IMR-90 (cell line): ENCODE data around the gene SDK1. TPM values are rescaled to one million over a fixed set of nuclear protein-coding genes. Genes with fewer than 3 reads are reported as not detected.

Source experiments
- ATAC-seq: fragments of 200-7000 bp; cut with Tn5 transposase; 2 replicates; pipeline ENCODE4 v1.9.1; 2020; ENCODE audit warnings: low read depth, mild to moderate bottlenecking, moderate library complexity
- BruUV-seq: library from RNA; stranded (reverse); fragments of 400-500 nt; replicated peaks from 2 replicates; lab custom pipeline; 2021; lab: Mats Ljungman, UMichigan
- CTCF ChIA-PET: fragments of 300-600 bp; formaldehyde crosslinking; extraction: SDS; loops from one replicate; lab custom pipeline; 2021; ENCODE audit warnings: antibody characterized with exemption; lab: Yijun Ruan, JAX
- POLR2A ChIA-PET: fragments of 300-600 bp; sonication (Branson Sonifier 250); formaldehyde crosslinking; loops from one replicate; lab custom pipeline; 2022; ENCODE audit warnings: antibody characterized with exemption; ENCODE audit not compliant: unreplicated experiment; lab: Charles Lee
- DNase-seq: peaks from one replicate; pipeline ENCODE4 v3.0.0; 2013
- H2AFZ ChIP-seq: replicated peaks from 2 replicates; pipeline ENCODE3; 2013; ENCODE audit warnings: low read length, mild to moderate bottlenecking; ENCODE audit not compliant: poor library complexity
- H2AK5ac ChIP-seq: 2 replicates; pipeline ENCODE4 v1.6.1; 2013; ENCODE audit warnings: low read depth, low read length, inconsistent platforms
- H2AK9ac ChIP-seq: replicated peaks from 2 replicates; pipeline ENCODE3; 2013; ENCODE audit warnings: mild to moderate bottlenecking, low read depth, low read length, moderate library complexity; ENCODE audit not compliant: poor library complexity
- H2BK120ac ChIP-seq: 2 replicates; pipeline ENCODE4 v1.6.1; 2013; ENCODE audit warnings: low read depth, low read length, inconsistent platforms
- H2BK15ac ChIP-seq: 3 replicates; pipeline ENCODE4 v1.6.1; 2013; ENCODE audit warnings: low read depth, low read length, inconsistent platforms
- H2BK20ac ChIP-seq: 2 replicates; pipeline ENCODE4 v1.6.1; 2013; ENCODE audit warnings: low read depth, mild to moderate bottlenecking, inconsistent platforms, low read length, moderate library complexity
- H2BK5ac ChIP-seq: 2 replicates; pipeline ENCODE4 v1.6.1; 2013; ENCODE audit warnings: mild to moderate bottlenecking, low read depth, low read length, inconsistent platforms; ENCODE audit not compliant: poor library complexity, severe bottlenecking
- H3K14ac ChIP-seq: replicated peaks from 2 replicates; pipeline ENCODE4 v1.6.1; 2013; ENCODE audit warnings: low read depth, low read length, inconsistent platforms
- H3K18ac ChIP-seq: 2 replicates; pipeline ENCODE4 v1.6.1; 2013; ENCODE audit warnings: low read depth, low read length, control low read depth
- H3K23ac ChIP-seq: 2 replicates; pipeline ENCODE4 v1.6.1; 2013; ENCODE audit warnings: low read depth, low read length, inconsistent platforms
- H3K27ac ChIP-seq: 2 replicates; pipeline ENCODE4 v1.5.1; 2013; ENCODE audit warnings: mild to moderate bottlenecking, control low read depth, low read length; ENCODE audit not compliant: insufficient read depth
- H3K27me3 ChIP-seq: 2 replicates; pipeline ENCODE4 v1.6.1; 2013; ENCODE audit warnings: low read length; ENCODE audit not compliant: control insufficient read depth, insufficient read depth
- H3K36me3 ChIP-seq: 2 replicates; pipeline ENCODE4 v1.6.1; 2013; ENCODE audit warnings: low read length, mixed read lengths; ENCODE audit not compliant: control insufficient read depth, insufficient read depth
- H3K4ac ChIP-seq: 2 replicates; pipeline ENCODE4 v1.6.1; 2013; ENCODE audit warnings: low read depth, low read length, inconsistent platforms
- H3K4me1 ChIP-seq: 2 replicates; pipeline ENCODE4 v1.6.1; 2013; ENCODE audit warnings: low read length, mixed read lengths; ENCODE audit not compliant: control insufficient read depth, insufficient read depth
- H3K4me2 ChIP-seq: 2 replicates; pipeline ENCODE4 v1.6.1; 2013; ENCODE audit warnings: low read depth, mild to moderate bottlenecking, control low read depth, low read length, moderate library complexity
- H3K4me3 ChIP-seq: 2 replicates; pipeline ENCODE4 v1.5.1; 2013; ENCODE audit warnings: low read depth, mild to moderate bottlenecking, control low read depth, low read length, moderate library complexity; ENCODE audit not compliant: insufficient read depth
- H3K56ac ChIP-seq: 2 replicates; pipeline ENCODE4 v1.6.1; 2013; ENCODE audit warnings: low read length, inconsistent platforms; ENCODE audit not compliant: insufficient read depth; ENCODE audit errors: extremely low read depth
- H3K79me1 ChIP-seq, 2 experiments: 2 replicates each; pipeline ENCODE4 v1.6.1; 2013; ENCODE audit warnings: low read length in 2 of 2, inconsistent platforms in 1 of 2, low read depth in 1 of 2
- H3K9ac ChIP-seq: 2 replicates; pipeline ENCODE4 v1.6.1; 2013; ENCODE audit warnings: low read depth, low read length, control low read depth
- H3K9me1 ChIP-seq: 2 replicates; pipeline ENCODE4 v1.6.1; 2013; ENCODE audit warnings: low read length, inconsistent platforms; ENCODE audit not compliant: insufficient read depth
- H3K9me3 ChIP-seq: 2 replicates; pipeline ENCODE4 v1.6.1; 2013; ENCODE audit warnings: low read length; ENCODE audit not compliant: control insufficient read depth, insufficient read depth
- H4K20me1 ChIP-seq: 2 replicates; pipeline ENCODE4 v1.6.1; 2013; ENCODE audit warnings: low read length, inconsistent platforms; ENCODE audit not compliant: insufficient read depth
- H4K5ac ChIP-seq: 2 replicates; pipeline ENCODE4 v1.6.1; 2013; ENCODE audit warnings: mild to moderate bottlenecking, low read depth, low read length, control low read depth
- H4K8ac ChIP-seq, 2 experiments: 2 replicates each; pipeline ENCODE4 v1.6.1; 2013; ENCODE audit warnings: low read depth in 2 of 2, low read length in 2 of 2, control low read depth in 1 of 2, inconsistent platforms in 1 of 2
- H4K91ac ChIP-seq: 2 replicates; pipeline ENCODE4 v1.6.1; 2013; ENCODE audit warnings: low read depth, low read length, inconsistent platforms; ENCODE audit not compliant: insufficient read depth
- CTCF ChIP-seq: conservative IDR thresholded peaks from 2 replicates; pipeline ENCODE4 v1.5.1; 2012; ENCODE audit warnings: mild to moderate bottlenecking, low read depth, low read length, improper control_type of control experiment
- ELK1 ChIP-seq: fragments of 150-350 bp; IDR thresholded peaks from 2 replicates; pipeline ENCODE4 v1.6.1; 2016; ENCODE audit warnings: low read depth, mild to moderate bottlenecking, low read length, moderate library complexity, borderline replicate concordance
- FOS ChIP-seq: fragments of 150-350 bp; IDR thresholded peaks from 2 replicates; pipeline ENCODE4 v1.6.1; 2016; ENCODE audit warnings: low read depth, low read length
- MAZ ChIP-seq: IDR thresholded peaks from 2 replicates; pipeline ENCODE4 v1.6.1; 2012; ENCODE audit warnings: low read depth, mild to moderate bottlenecking, low read length, improper control_type of control experiment, moderate library complexity, borderline replicate concordance
- MXI1 ChIP-seq: IDR thresholded peaks from 2 replicates; pipeline ENCODE4 v1.6.1; 2012; ENCODE audit warnings: low read depth, mild to moderate bottlenecking, low read length, moderate library complexity, borderline replicate concordance
- NFE2L2 ChIP-seq: fragments of 150-350 bp; IDR thresholded peaks from 2 replicates; pipeline ENCODE4 v1.6.1; 2016; ENCODE audit warnings: low read depth, mild to moderate bottlenecking, low read length
- POLR2A ChIP-seq: IDR thresholded peaks from 2 replicates; pipeline ENCODE4 v1.6.1; 2012; ENCODE audit warnings: mild to moderate bottlenecking, low read depth, low read length
- RCOR1 ChIP-seq: IDR thresholded peaks from 2 replicates; pipeline ENCODE4 v1.6.1; 2012; ENCODE audit warnings: mild to moderate bottlenecking, low read length, improper control_type of control experiment; ENCODE audit not compliant: insufficient replicate concordance
- RFX5 ChIP-seq: IDR thresholded peaks from 2 replicates; pipeline ENCODE4 v1.8.0; 2012; ENCODE audit warnings: low read depth, mild to moderate bottlenecking, low read length, moderate library complexity
- WGBS, 2 experiments: methylation state at CpG; one replicate each; pipeline versions ENCODE4 v1.1.5 to v1.1.7; 2013; ENCODE audit warnings: missing lambda C conversion rate in 2 of 2; ENCODE audit not compliant: insufficient read length in 1 of 2; ENCODE audit errors: extremely low coverage in 2 of 2; 5-methylcytosine and 5-hydroxymethylcytosine counted together
- dilution Hi-C: fragments of 300-500 bp; cut with HindIII; formaldehyde crosslinking; loops from one replicate; pipeline ENCODE4 v1.14.3; 2018; ENCODE audit warnings: low sequenced_read_pairs; ENCODE audit not compliant: unreplicated experiment
- in situ Hi-C: fragments of 300-500 bp; cut with MboI; formaldehyde crosslinking; loops from 3 replicates; pipeline ENCODE4 v1.14.3; 2019; ENCODE audit warnings: low sequenced_read_pairs, inconsistent platforms, mixed read lengths
- intact Hi-C: fragments of 100-400 bp; cut with micrococcal nuclease; formaldehyde crosslinking; loops from 2 replicates; pipeline ENCODE4 v1.10.0; 2022
- polyA plus RNA-seq, 3 experiments: library from polyadenylated mRNA; depleted of rRNA; stranded (reverse); fragments of >200 nt; gene quantifications; 2 replicates each; pipeline ENCODE4 v1.2.3, GENCODE V29; 2012; ENCODE audit warnings: low replicate concordance in 1 of 3
- total RNA-seq: library from RNA; depleted of rRNA; stranded (reverse); fragments of >200 nt; gene quantifications from 2 replicates; pipeline ENCODE4 v1.2.3, GENCODE V29; 2012
- TF ChIP-seq, protein P1 (sequence below): fragments of 150-350 bp; IDR thresholded peaks from 2 replicates; pipeline ENCODE4 v1.6.1; 2017; ENCODE audit warnings: mild to moderate bottlenecking, antibody characterized with exemption, low read length, low read depth

The SDK1 gene
- total and polyA plus RNA-seq, 2 of the 4 experiments (the other 2 are of a cell fraction) = 1.5 to 1.6 TPM

GRCh38 chr7:4270268-4270667, 969.2 kb downstream of the SDK1 start:
- ChIA-PET POLR2A (no interaction called here), CTCF (no interaction called here)
- no peak overlapping the region for H3K4ac ChIP-seq
- H3K23ac ChIP-seq = no peak overlapping the region
- no peak overlapping the region for H2BK20ac ChIP-seq
- no peak overlapping the region for H2AFZ ChIP-seq
- no peak overlapping the region for H2BK5ac ChIP-seq
- BruUV-seq = no TSS peak
- H3K36me3 ChIP-seq = no peaks in the 10 kb centered on the region
- H4K5ac ChIP-seq = no peak overlapping the region
- no peak overlapping the region for H3K9ac ChIP-seq
- H2AK5ac ChIP-seq = no peak overlapping the region
- no peak overlapping the region for H3K56ac ChIP-seq
- no peak overlapping the region for H3K4me3 ChIP-seq
- no peaks in the 10 kb centered on the region for H3K4me1 ChIP-seq
- DNase-seq (no peak), ATAC-seq (no peak)
- H4K91ac ChIP-seq = no peak overlapping the region
- peaks cover 29% of the 10 kb centered on the region for H3K9me3 ChIP-seq
- intact Hi-C loops (no loop called here), dilution Hi-C loops (no loop called here), in situ Hi-C loops (no loop called here)
- no peak overlapping the region for H3K14ac ChIP-seq
- no peaks in the 10 kb centered on the region for H4K20me1 ChIP-seq
- no peak overlapping the region for H3K4me2 ChIP-seq
- H2BK120ac ChIP-seq = no peak overlapping the region
- TF ChIP-seq MAZ (no peak), MXI1 (no peak), ELK1 (no peak), FOS (no peak), NFE2L2 (no peak), RFX5 (no peak), RCOR1 (no peak), CTCF (no peak), POLR2A (no peak)
- TF ChIP-seq, protein P1, sequence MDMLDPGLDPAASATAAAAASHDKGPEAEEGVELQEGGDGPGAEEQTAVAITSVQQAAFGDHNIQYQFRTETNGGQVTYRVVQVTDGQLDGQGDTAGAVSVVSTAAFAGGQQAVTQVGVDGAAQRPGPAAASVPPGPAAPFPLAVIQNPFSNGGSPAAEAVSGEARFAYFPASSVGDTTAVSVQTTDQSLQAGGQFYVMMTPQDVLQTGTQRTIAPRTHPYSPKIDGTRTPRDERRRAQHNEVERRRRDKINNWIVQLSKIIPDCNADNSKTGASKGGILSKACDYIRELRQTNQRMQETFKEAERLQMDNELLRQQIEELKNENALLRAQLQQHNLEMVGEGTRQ = no peak
- H4K8ac ChIP-seq = no peak overlapping the region
- no peaks in the 10 kb centered on the region for H3K27me3 ChIP-seq
- H2AK9ac ChIP-seq = no peak overlapping the region
- no peak overlapping the region for H3K27ac ChIP-seq
- no peak overlapping the region for H3K18ac ChIP-seq
- 80% methylated on average over 2 of the region's 12 CpGs; no CpG with 5 or more reads in 1 of the 2 experiments for WGBS, 2 experiments
- no peaks in the 10 kb centered on the region for H3K9me1 ChIP-seq
- no peaks in the 10 kb centered on the region for H3K79me1 ChIP-seq
- H2BK15ac ChIP-seq = no peak overlapping the region
